ENCODE measurements around the gene HNRNPH1. TPM values are rescaled to one million over a fixed set of nuclear protein-coding genes. Genes with fewer than 3 reads are reported as not detected.

Gene HNRNPH1
- total and polyA plus RNA-seq, 2 donors (not counting 1 experiment from before 2014, with no cell fraction given) = 214 to 689 TPM

GRCh38 chr5:179620293-179620692 lies 3.2 kb downstream of the HNRNPH1 start:
- Histone ChIP-seq H3K4me1 (ENCODE audit: control insufficient read depth, extremely low read depth, insufficient read depth, low read length) (peaks cover 9% of the 10 kb centered on the region), H4K20me1 (ENCODE audit: control insufficient read depth, extremely low read depth, insufficient read depth, low read length) (peaks cover 23% of the 10 kb centered on the region), H3K27me3 (ENCODE audit: control insufficient read depth, insufficient read depth, low read length) (no peaks in the 10 kb centered on the region), H3K27ac (ENCODE audit: insufficient read depth, low read length) (no peak overlapping the region), H3K36me3 (ENCODE audit: control insufficient read depth, insufficient read depth, low read length) (peaks cover 13% of the 10 kb centered on the region), H2AFZ (ENCODE audit: low read length) (no peak overlapping the region), H3K9me3 (ENCODE audit: control insufficient read depth, insufficient read depth, low read depth, low read length) (no peaks in the 10 kb centered on the region), H3K9ac (ENCODE audit: insufficient read depth, low read length) (no peak overlapping the region), H3K4me2 (ENCODE audit: extremely low read depth, insufficient read depth, low read length) (peak overlapping the region; percentile 88), H3K79me2 (ENCODE audit: control insufficient read depth, insufficient read depth, low read length) (peaks cover 78% of the 10 kb centered on the region), H3K4me3 (replicated peaks in 1 of 4; ENCODE audit: control extremely low read depth in 1 of 4, insufficient read depth in 1 of 4, low read depth in 3 of 4, low read length in 4 of 4) (peak overlapping the region; percentile 75 to 97 (median 83))
- DNase-seq (ENCODE audit: low read depth in 2 of 2) = no peak
- TF ChIP-seq CTCF (conservative IDR thresholded peaks at IDR 0.05 in 1 of 2, IDR thresholded peaks at IDR 0.05 in 1 of 2; ENCODE audit: low read depth in 1 of 2, low read length in 2 of 2) = no peak
- TF ChIP-seq EZH2 (IDR thresholded peaks at IDR 0.05; ENCODE audit: low read length, missing control alignments) = no peak

GRCh38 chr5:179619776-179620175 lies 3.7 kb downstream of the HNRNPH1 start:
- H3K9ac ChIP-seq (ENCODE audit: insufficient read depth, low read length) = no peak overlapping the region

GRCh38 chr5:179618923-179619554 lies 4.4 kb downstream of the HNRNPH1 start:
- Histone ChIP-seq H2AFZ (ENCODE audit: low read length) (no peak overlapping the region), H3K4me1 (ENCODE audit: control insufficient read depth, extremely low read depth, insufficient read depth, low read length) (peaks cover under 1% of the 10 kb centered on the region), H3K9me3 (ENCODE audit: control insufficient read depth, insufficient read depth, low read depth, low read length) (no peaks in the 10 kb centered on the region), H4K20me1 (ENCODE audit: control insufficient read depth, extremely low read depth, insufficient read depth, low read length) (peaks cover 23% of the 10 kb centered on the region), H3K4me2 (ENCODE audit: extremely low read depth, insufficient read depth, low read length) (peak overlapping the region; percentile 88), H3K27me3 (ENCODE audit: control insufficient read depth, insufficient read depth, low read length) (no peaks in the 10 kb centered on the region), H3K9ac (ENCODE audit: insufficient read depth, low read length) (no peak overlapping the region), H3K79me2 (ENCODE audit: control insufficient read depth, insufficient read depth, low read length) (peaks cover 86% of the 10 kb centered on the region), H3K4me3 (replicated peaks in 1 of 4; ENCODE audit: control extremely low read depth in 1 of 4, insufficient read depth in 1 of 4, low read depth in 3 of 4, low read length in 4 of 4) (peak overlapping the region; percentile 75 to 97 (median 83)), H3K36me3 (ENCODE audit: control insufficient read depth, insufficient read depth, low read length) (peaks cover 14% of the 10 kb centered on the region), H3K27ac (ENCODE audit: insufficient read depth, low read length) (no peak overlapping the region)
- no peak for TF ChIP-seq EZH2 (IDR thresholded peaks at IDR 0.05; ENCODE audit: low read length, missing control alignments)
- TF ChIP-seq CTCF (conservative IDR thresholded peaks at IDR 0.05 in 1 of 2, IDR thresholded peaks at IDR 0.05 in 1 of 2; ENCODE audit: low read depth in 1 of 2, low read length in 2 of 2) = no peak
- no peak for DNase-seq (ENCODE audit: low read depth in 2 of 2)

More at GRCh38 chr5:179619776-179620175, 3.7 kb downstream of the HNRNPH1 start:
- peaks cover 13% of the 10 kb centered on the region for H3K36me3 ChIP-seq (ENCODE audit: control insufficient read depth, insufficient read depth, low read length)
- peaks cover 82% of the 10 kb centered on the region for H3K79me2 ChIP-seq (ENCODE audit: control insufficient read depth, insufficient read depth, low read length)
- peaks cover 6% of the 10 kb centered on the region for H3K4me1 ChIP-seq (ENCODE audit: control insufficient read depth, extremely low read depth, insufficient read depth, low read length)
- TF ChIP-seq CTCF (conservative IDR thresholded peaks at IDR 0.05 in 1 of 2, IDR thresholded peaks at IDR 0.05 in 1 of 2; ENCODE audit: low read depth in 1 of 2, low read length in 2 of 2) (no peak), EZH2 (IDR thresholded peaks at IDR 0.05; ENCODE audit: low read length, missing control alignments) (no peak)
- peak overlapping the region; percentile 88 for H3K4me2 ChIP-seq (ENCODE audit: extremely low read depth, insufficient read depth, low read length)
- DNase-seq (ENCODE audit: low read depth in 2 of 2) = no peak
- no peaks in the 10 kb centered on the region for H3K27me3 ChIP-seq (ENCODE audit: control insufficient read depth, insufficient read depth, low read length)
- H3K27ac ChIP-seq (ENCODE audit: insufficient read depth, low read length) = no peak overlapping the region
- H4K20me1 ChIP-seq (ENCODE audit: control insufficient read depth, extremely low read depth, insufficient read depth, low read length) = peaks cover 23% of the 10 kb centered on the region
- H3K9me3 ChIP-seq (ENCODE audit: control insufficient read depth, insufficient read depth, low read depth, low read length) = no peaks in the 10 kb centered on the region
- H2AFZ ChIP-seq (ENCODE audit: low read length) = no peak overlapping the region
- peak overlapping the region; percentile 75 to 97 (median 83) for H3K4me3 ChIP-seq (replicated peaks in 1 of 4; ENCODE audit: control extremely low read depth in 1 of 4, insufficient read depth in 1 of 4, low read depth in 3 of 4, low read length in 4 of 4)
